WI38 (cell line): ENCODE measurements around the gene EVC2.

Source experiments
- H3K4me3 ChIP-seq: 2 replicates; pipeline ENCODE4 v1.5.1; 2011; ENCODE audit warnings: low read depth, mild to moderate bottlenecking, control low read depth, low read length
- TF ChIP-seq, protein P1 (sequence below): IDR thresholded peaks from 2 replicates; pipeline ENCODE4 v1.5.1; 2012; ENCODE audit warnings: low read depth, mild to moderate bottlenecking, control low read depth, low read length

EVC2 gene

DNA sequence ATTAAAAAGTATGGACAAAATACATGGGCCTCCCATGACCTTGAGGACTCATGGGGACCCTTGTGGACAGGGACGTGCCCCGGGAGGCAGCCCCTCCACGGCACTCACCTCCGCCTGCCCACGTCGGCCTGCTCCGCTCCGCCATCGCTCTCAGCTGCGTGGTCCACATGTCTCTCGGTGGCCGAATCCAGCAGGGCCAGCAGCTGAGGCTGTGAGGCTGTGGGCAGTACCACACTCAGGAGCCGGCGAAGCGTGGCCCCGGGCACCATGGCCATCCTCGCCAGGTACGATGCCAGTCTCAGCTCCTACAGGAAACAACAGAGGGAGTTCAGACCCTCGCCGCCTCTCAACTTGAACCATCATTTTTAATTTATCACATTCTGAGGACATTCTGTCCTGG lies 140.0 kb downstream of the EVC2 start:
- H3K4me3 ChIP-seq = no peak overlapping the region
- TF ChIP-seq, protein P1, sequence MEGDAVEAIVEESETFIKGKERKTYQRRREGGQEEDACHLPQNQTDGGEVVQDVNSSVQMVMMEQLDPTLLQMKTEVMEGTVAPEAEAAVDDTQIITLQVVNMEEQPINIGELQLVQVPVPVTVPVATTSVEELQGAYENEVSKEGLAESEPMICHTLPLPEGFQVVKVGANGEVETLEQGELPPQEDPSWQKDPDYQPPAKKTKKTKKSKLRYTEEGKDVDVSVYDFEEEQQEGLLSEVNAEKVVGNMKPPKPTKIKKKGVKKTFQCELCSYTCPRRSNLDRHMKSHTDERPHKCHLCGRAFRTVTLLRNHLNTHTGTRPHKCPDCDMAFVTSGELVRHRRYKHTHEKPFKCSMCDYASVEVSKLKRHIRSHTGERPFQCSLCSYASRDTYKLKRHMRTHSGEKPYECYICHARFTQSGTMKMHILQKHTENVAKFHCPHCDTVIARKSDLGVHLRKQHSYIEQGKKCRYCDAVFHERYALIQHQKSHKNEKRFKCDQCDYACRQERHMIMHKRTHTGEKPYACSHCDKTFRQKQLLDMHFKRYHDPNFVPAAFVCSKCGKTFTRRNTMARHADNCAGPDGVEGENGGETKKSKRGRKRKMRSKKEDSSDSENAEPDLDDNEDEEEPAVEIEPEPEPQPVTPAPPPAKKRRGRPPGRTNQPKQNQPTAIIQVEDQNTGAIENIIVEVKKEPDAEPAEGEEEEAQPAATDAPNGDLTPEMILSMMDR = no peak

DNA sequence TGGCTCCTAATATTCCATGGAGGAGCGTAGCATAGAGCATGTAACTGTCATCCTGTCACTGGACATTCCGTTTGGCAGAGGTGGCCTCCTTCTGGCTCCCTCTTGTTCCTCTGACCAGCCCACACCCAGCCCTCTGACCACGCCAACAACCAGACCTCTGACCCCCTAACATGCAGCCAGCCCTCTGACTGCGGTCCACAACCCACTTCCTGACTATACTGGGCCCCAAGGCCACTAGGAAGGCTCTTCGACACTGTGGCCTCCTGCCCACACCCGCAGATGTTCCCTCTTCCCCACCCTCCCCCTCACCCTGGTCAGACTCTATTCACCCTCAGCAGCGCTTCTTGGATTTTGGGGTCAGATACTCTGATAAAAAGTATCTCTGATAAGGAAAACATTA lies 141.4 kb downstream of the EVC2 start:
- TF ChIP-seq, protein P1 = no peak

DNA sequence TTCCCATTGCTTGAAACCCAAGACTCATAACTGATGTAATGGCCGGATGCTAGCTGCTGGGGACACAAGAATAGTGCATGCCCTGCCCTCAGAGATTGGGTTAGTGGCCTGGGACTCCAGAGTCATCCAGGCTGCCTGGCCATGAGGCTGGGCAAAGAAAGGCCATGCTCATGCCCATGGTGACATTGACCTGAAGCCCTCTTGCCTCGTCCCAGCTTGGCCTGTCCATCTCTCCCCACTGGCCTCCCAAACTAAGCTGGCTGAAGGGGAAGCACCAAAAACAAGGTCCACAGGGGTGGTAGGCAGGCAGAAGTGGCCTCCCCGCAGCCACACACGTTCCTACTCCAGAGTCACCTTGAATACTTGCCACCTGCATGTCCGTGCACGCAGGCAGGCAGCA lies 141.8 kb downstream of the EVC2 start:
- TF ChIP-seq, protein P1 = no peak
- no peak overlapping the region for H3K4me3 ChIP-seq

More for the DNA sequence above, 141.4 kb downstream of the EVC2 start:
- H3K4me3 ChIP-seq = no peak overlapping the region

DNA sequence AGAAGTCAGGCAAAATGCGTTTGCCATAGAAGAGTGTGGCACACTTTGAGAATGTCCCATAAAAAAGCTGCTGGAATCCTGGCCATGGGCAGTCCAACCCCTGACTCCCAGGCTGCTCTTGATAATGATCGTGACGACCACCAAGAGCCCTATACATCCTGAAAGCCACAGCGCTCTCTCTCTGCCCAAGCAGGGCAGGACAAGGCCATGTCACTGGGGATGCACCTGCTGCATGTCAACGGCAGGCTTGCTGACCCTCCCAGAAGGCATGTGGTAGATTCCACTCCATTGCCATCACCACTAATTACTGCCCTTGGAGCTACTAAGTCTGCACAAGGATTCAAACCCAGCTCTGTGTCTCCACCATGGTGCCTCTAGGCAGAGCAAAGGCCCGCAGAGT lies 144.5 kb downstream of the EVC2 start:
- TF ChIP-seq, protein P1 = no peak
- no peak overlapping the region for H3K4me3 ChIP-seq

DNA sequence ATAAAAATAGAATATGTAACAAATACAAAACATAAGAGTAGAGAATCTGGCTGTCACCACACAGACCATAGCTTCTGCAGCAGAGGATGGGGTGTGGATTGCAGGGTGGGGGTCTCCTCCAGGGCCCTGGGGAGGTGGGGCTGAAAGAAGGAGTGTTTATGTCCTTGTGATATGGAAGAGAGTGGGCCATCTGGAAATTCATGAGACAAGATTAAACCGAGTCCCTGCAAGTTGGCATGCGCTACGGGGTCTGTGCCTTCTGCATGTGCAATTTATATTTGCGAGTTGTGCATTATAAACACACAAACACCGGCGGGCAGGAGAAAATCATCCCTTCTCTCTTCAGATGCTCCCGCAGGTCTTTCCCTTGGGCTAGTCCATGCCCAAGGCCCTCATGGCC lies 145.9 kb downstream of the EVC2 start:
- no peak overlapping the region for H3K4me3 ChIP-seq
- TF ChIP-seq, protein P1 = no peak

DNA sequence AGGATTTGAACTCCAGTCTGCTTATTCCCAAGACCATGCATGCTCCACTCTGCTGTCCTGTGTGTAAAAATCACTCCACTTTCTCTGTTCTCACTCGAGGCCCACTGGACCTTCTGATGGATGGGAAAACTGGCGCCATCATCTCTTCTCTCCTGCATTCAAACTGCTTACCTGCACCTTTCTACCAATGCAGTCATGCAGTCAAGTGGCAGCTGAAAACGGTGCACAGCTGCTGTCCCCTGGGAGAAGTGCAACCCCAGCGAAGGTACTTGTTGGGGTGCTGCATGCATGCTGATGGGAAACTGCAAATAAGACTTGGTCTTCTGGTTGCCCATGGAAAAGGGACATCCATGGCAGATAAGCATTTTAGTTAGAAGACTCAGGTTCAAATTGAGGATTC lies 147.1 kb downstream of the EVC2 start:
- H3K4me3 ChIP-seq = no peak overlapping the region
- TF ChIP-seq, protein P1 = no peak

DNA sequence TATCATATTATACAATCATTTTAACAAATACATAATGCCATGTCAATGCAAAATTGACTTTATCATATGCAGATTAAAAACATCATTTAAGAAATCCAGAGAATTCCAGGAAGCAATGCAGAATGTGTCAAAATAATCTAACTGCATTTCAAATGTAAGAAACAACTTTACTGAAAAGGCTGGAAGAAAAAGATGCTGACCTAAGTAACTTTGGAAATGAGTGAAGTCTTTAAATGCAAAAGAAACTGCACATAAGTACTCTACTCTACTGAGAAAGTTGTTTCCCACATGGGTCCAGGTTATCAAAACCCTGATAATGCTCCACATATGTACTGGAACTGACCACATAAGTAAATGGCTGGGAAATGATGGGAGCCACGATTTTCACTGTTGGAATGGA lies 149.9 kb downstream of the EVC2 start:
- no peak overlapping the region for H3K4me3 ChIP-seq
- TF ChIP-seq, protein P1 = no peak
